Fibroblast of upper back skin (primary cell): ENCODE data around the gene LYSMD3.

ENCODE experiments used
- DNase-seq: peaks from one replicate; pipeline ENCODE4 v3.0.0-alpha.2; 2013

Gene LYSMD3

DNA sequence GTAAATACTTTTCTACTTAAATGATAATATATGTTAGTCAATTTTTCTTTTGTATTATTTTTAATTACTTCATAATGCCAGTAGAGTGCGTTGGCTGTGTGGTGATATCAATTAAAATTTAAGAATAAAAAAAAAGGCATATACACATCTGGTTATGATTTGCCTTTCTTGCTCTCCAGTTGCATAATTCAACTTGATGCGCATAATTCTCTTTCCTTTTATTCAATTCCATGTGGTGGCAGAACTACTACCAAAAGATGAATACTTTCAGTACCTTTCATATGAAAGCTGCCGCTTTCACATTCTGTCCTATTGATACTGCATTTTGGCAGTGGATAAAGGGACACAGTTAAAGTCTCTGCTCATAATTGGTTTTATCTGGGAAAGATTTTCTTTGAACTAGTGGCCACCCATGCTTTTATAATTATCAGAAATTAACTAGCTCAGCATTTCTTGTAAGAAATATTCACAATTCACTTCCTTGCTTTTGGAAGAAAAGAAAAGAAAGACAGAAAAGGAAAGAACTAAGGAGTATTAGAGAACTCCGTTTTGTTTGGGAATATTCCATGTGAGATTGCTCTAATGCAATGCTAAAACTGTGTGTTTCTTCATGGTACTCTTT, 16.9 kb upstream of the LYSMD3 start:
- peak; percentile 44 for DNase-seq

DNA sequence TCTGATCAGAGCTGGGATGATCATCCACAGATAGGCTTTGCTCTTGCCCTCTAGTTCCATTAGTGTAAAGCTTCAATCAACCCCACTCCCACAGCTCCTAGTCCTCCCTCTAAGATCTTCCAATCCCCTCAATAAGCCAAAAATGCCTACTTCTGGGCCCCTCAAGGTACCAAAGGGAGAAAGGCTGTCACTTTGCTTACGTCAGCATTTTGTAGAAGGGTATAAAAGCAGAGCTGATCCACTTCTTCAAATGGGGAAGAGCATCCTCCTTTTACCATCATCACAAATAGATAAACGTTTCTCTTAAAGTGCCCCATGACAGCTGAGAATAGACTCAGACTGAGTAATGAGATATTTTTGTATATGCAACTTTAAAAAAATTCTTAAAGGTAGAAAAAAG, 16.1 kb upstream of the LYSMD3 start:
- DNase-seq: no peak

- DNase-seq: no peak
Measured at GRCh38 chr5:90542827-90543519, 13.6 kb upstream of the LYSMD3 start.

- no peak for DNase-seq
Measured at GRCh38 chr5:90534922-90535321, 5.5 kb upstream of the LYSMD3 start.

- no peak for DNase-seq
Measured at GRCh38 chr5:90533794-90534193, 4.4 kb upstream of the LYSMD3 start.

DNA sequence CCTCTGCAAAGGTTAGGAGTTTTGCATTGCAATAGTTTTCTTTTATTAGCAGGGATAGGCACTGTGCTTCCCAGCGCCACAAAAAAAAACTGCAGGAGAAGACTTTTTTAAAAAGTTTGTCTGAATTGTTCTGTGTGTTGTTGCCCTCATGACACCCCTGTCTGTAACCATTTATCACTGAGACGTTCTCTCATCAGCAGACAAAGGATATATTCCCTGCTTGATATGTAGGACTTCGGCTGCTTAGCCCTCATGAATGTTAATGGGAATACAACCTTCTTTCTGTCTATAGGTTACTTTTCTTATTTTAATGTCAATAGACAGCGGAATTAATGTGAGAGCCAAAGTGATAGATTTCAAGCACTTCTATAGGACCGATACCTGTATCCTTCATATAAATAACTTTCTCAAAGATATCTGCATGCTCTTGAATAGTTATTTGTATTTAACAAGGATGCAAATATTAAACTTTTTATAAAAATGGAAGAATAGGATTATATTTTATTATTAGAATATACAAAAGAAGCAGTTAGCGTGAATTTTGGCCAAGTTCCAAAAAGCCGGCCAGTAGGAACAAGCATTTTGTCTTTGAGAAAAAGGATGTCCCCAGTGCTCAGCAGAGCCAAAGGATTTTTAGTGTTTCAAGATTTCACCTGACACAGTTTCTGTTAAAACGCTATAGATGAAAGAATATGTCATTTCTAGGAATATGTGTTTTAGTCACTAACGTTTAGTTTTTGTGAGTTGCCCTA, 1.5 kb upstream of the LYSMD3 start:
- no peak for DNase-seq

DNA sequence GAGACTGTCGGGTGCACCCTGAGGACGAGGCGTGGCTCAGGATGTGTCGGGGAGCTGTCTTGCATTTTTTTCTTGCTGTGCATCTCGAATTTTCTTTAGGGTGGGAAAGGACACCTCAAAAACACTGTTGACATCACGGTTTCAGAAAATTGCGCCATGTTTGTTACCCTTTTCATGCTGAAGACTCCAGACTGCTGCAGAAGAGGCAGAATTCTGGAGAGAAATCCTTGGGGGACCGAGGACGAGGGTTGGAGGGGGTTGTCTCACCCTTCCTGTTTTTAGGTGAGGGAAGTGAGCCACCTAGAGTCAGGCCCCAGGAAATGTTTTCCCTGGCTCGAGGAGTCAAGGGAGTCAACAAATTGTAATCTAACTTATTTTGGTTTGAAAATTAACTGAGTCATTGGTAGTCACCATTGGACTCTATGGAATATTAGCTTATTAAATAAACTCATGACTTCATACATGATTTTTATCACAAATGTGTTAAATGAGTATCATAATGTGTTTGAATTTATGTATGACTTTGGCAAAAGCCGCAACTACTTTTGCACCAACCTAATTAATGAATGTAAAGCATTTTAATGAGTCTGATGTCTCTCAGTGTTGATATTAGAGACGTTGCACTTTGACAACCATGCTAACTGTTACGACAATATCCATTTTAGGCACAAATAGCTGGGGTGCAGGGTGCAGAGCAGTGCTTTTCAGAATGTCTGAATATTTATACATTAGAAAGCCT, 724 bp upstream of the LYSMD3 start:
- peak; percentile 81 for DNase-seq

DNA sequence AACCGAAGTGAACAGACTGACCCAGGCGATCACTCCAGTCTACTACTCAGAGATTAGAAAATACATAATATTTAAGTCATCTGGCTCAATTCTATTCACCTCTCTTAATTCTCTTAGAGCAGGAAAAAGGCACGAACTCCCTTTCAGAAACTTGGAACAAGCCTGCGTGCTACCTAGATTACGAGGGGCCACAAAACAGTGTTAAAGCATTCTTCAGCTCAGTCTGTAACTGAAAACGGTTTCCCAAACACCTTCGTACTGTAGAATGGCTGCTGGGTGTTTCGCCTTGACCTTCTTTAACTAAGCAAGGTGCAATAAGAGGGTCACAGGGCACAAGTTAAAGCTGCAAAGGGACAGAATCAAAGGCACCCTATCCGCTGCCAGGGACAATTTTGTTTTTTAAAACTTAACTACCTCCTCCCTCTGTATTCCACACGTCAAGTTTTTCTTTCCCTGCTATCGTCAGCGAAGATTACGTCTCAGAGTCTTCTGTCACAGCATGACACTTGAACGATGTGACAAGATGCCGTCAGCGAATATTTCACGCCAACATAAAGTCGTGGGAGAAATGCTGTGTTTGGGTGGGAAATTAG, 687 bp downstream of the LYSMD3 start:
- DNase-seq: no peak

GRCh38 chr5:90519081-90519480, 10.3 kb downstream of the LYSMD3 start:
- no peak for DNase-seq

- peak; percentile 28 for DNase-seq
Measured at GRCh38 chr5:90518661-90519060, 10.7 kb downstream of the LYSMD3 start.

GRCh38 chr5:90514520-90514919, 14.9 kb downstream of the LYSMD3 start:
- DNase-seq: no peak

GRCh38 chr5:90510438-90510837, 18.9 kb downstream of the LYSMD3 start:
- no peak for DNase-seq

- no peak for DNase-seq
Measured at GRCh38 chr5:90506221-90506620, 23.2 kb downstream of the LYSMD3 start.

GRCh38 chr5:90504743-90505142, 24.6 kb downstream of the LYSMD3 start:
- DNase-seq: no peak

DNA sequence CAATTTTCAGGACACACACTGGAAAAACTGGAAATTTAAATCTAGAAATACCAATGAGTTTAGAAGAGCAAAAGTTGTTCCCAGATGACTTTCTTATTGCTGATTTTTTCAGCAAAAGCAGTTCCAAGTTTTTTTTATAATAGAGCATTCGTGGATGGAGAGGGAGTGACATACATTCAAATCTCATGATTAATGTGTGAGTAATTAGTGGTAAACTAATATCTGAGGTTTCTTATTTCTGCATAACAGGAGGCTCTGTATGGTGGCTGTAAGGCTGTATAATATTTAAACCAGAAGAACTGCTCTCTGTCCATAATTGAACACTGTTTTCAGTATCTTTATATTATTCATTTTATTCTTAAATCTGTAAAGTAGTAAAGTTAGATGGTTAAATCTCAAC, 25.8 kb downstream of the LYSMD3 start:
- DNase-seq: peak; percentile 8

DNA sequence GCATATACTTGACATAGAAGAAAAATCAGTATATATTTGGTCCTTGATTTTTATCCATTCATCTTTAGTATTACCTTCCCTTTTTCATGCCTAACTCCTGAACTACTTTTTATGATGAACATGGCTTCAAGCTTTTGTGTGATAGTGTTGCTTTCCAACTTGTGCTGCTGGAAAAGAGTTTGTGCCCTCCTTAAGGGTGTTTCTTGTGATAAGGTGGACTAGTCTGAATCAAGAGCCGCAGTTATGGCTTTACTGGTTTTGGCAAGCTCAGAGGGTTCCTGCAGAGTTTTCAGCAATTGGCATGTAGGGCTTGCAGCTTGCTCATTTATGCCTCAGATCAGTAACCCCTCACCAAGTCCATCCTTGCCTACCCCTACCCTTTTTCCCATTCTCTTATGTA, 34.2 kb downstream of the LYSMD3 start:
- DNase-seq: no peak

- no peak for DNase-seq
Measured at GRCh38 chr5:90494043-90494442, 35.3 kb downstream of the LYSMD3 start.

GRCh38 chr5:90488791-90489190, 40.6 kb downstream of the LYSMD3 start:
- DNase-seq: peak; percentile 71

GRCh38 chr5:90484540-90484939, 44.8 kb downstream of the LYSMD3 start:
- no peak for DNase-seq

GRCh38 chr5:90483206-90483605, 46.2 kb downstream of the LYSMD3 start:
- DNase-seq: no peak

DNA sequence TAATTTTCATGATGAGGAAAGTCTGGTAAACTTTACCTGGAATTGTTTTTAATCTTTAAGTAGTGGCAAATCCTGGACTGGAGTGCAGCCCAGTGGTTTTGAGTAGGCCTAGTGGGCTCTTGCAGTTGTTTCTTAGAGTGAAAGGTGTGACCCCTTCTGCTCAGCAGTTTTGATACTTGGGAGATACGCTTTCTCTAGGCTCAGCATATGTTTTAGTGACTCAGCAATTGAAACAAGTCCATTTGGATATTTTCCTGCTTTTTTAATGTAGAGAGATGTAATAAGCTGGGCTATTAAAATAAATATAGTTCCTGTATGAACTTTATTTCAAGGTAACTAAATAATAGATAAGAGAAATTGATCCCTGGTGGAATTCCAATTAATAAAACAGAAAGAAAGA, 48.7 kb downstream of the LYSMD3 start:
- no peak for DNase-seq

DNA sequence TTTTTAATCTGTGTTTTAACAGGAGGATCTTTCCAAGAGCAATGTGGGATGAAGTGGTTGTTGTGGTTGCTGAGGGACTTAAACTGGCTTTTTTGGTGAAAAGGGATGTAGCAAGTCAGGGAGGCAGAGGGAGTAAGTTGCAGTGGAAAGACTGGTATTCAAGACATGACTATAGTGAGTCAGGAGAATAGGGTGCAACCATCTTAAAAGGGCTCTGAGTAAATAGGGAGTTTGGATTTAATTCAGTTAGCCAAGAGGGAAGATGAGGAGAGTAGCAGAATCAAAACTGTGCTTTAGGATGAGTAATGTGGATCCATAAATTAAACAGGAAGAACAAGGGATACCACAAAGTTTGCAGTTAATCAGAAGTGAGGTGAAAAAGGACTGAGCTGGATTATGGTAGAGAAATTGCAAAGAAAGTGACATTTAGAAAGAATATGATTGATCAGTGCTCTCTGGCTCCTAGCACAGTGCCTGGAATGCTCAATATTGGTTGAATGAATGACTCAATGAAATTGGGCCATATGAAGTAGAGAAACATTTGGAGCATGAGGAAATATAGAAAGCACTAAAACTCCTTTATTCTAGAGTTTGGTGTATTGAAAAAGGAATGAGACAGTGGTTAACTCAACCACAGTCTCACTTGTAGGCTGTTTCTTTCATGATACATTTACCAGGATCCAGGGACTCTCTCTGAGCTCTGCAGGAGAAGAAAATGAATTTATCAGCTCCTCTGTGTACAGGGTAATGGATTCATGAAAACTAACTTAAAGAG, 49.6 kb downstream of the LYSMD3 start:
- DNase-seq: peak; percentile 52
